Adrenal gland (tissue), 5 donors: ENCODE measurements around the gene TTLL1.

Experiments
- POLR2A ChIP-seq, 2 donors: fragments of 450-650 bp; IDR thresholded peaks; one replicate each; pipeline ENCODE4 v1.6.1; 2017; ENCODE audit warnings: antibody characterized with exemption in 2 of 2, mild to moderate bottlenecking in 2 of 2, moderate library complexity in 1 of 2
- TF ChIP-seq, protein P1 (sequence below), 6 experiments: fragments of 450-650 bp in 4 of 6; fragments of 200-600 bp in 2 of 6; sonication (generic) in 1 of 6; IDR thresholded peaks; 1 replicate in 5 of 6; 2 replicates in 1 of 6; pipeline versions ENCODE4 v1.5.1 to v1.8.0; 2016 to 2021; ENCODE audit warnings: antibody characterized with exemption in 6 of 6, mild to moderate bottlenecking in 2 of 6, moderate library complexity in 1 of 6
- donor health status: DM: no; HTN: no; CAD: no.

- TF ChIP-seq, protein P1, sequence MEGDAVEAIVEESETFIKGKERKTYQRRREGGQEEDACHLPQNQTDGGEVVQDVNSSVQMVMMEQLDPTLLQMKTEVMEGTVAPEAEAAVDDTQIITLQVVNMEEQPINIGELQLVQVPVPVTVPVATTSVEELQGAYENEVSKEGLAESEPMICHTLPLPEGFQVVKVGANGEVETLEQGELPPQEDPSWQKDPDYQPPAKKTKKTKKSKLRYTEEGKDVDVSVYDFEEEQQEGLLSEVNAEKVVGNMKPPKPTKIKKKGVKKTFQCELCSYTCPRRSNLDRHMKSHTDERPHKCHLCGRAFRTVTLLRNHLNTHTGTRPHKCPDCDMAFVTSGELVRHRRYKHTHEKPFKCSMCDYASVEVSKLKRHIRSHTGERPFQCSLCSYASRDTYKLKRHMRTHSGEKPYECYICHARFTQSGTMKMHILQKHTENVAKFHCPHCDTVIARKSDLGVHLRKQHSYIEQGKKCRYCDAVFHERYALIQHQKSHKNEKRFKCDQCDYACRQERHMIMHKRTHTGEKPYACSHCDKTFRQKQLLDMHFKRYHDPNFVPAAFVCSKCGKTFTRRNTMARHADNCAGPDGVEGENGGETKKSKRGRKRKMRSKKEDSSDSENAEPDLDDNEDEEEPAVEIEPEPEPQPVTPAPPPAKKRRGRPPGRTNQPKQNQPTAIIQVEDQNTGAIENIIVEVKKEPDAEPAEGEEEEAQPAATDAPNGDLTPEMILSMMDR (IDR thresholded peaks at IDR 0.05) = no peak
- TF ChIP-seq POLR2A (IDR thresholded peaks at IDR 0.05) = no peak
Measured at GRCh38 chr22:43110927-43111623, 21.9 kb upstream of the TTLL1 start.
